HG03280 (cell line): ENCODE measurements around the gene MS4A6E.
"Not testable (repeated sequence)": the region's sequence is repeated elsewhere in the genome, so short reads cannot be mapped to it uniquely, and the experiment has no call there.

ENCODE experiments used
- ATAC-seq: cut with Tn5 transposase; IDR thresholded peaks from one replicate; pipeline ENCODE4 v1.9.1; 2021; ENCODE audit warnings: mild to moderate bottlenecking, moderate library complexity; ENCODE audit not compliant: unreplicated experiment

Gene MS4A6E, protein sequence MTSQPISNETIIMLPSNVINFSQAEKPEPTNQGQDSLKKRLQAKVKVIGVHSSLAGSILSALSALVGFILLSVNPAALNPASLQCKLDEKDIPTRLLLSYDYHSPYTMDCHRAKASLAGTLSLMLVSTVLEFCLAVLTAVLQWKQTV

DNA sequence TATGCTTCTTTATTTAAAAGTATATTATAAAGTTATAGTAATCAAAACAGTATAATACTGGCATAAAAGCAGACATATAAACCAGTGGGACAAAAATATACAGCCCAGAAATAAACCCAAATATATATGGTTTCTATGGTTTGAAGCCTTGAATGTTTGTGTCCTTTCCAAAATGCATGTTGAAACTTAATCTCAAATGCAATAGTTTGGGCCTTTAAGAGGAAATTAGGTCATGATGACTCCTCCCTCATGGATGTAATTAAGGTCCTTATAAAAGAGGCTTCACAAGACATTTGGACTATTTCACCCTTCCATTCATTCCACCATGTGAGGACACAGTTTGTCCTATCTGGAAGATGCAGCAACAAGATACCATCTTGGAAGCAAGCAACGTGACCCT is at the start of gene MS4A6E:
TSS of gene MS4A6E (plus strand) at position 301 of the 400 bp plus-strand sequence. CDS start 7,641 bp downstream, outside the sequence.
- ATAC-seq, result no peak

DNA sequence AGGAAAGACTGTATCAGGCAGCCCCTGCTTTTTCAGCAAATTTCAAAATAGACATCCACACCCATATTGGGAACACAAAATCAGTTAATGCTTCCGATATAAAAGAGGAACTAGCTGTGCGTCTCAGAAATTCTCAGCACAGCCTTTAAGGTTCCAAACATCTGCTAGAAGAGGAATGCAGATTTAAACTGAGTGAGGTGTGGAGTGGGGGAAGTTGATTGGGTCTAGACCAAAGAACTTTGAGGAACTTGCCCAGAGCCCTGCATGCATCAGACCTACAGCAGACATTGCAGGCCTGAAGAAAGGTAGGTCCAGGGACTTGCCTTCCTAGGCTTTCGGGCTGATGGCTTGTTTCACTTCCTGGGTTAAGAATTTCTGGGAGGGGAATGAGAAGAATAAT is 46.6 kb upstream of the MS4A6E start, which contains the start of gene MS4A4A:
TSS of gene MS4A4A (plus strand) at position 255 of the 400 bp plus-strand sequence. CDS start at position 265, 10 bp downstream.
- ATAC-seq, result no peak

DNA sequence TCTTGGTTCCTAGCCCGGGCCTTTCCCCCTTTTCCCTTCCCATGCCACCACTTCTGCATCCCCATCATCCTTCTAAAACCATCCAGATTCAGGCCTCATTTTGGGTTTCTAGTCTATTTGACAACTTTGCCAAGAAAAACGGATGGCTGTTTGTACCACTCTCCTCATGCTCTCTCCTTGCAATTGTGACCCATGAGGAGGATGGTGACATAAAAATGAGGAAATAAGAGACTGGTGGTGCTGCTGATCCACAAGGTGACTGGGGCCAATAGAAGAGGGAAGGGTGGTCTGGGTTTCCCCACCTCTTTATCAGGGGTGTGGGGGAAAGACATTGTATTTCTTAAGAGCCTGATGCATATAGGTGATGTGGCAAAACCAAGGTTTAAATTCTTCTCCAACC is 45.6 kb upstream of the MS4A6E start:
- ATAC-seq, result no peak

DNA sequence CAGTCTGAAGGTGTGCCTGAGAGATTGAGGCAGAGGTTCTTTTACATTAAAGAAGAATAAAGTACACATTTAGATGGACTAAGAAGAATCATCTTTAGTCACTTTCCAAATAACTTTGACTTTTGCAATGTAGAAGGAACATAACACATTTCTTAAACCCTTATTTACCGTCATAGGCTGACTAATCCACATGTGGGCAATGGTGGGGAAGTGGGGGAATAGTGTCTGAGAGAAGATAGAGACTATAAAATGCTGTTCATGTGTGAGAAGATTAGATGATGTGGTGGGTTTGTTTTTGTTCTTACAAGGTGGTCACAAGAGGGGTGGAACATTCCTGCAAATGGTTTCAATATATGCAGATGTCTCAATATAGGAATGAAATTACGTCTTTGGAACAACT is 44.8 kb upstream of the MS4A6E start:
- no peak for ATAC-seq

DNA sequence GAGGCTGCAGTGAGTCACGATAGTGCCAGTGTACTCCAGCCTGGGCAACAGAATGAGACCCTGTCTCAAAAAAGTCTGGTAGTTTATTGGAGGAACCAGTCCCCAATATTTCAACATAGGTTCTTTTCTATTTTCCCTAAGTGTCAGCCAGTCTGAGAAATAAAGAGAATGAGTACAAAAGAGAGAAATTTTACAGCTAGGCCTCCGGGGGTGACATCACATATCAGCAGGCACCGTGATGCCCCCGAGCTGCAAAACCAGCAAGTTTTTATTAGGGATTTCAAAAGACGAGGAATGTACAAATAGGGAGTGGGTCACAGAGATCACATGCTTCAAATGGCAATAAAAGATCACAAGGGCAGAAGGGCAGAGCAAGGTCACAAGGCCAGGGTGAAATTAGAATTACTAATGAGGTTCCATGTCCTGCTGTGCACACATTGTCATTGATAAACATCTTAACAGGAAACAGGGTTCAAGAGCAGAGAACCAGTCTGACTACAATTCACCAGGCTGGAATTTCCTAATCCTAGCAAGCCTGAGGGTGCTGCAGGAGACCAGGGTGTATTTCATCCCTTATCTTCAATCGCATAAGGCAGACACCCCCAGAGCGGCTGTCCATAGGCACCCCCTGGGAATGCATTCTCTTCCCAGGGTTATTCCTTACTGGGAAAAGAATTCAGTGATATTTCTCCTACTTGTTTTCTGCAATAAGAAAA is 41.5 kb upstream of the MS4A6E start:
- not testable (repeated sequence) for ATAC-seq

DNA sequence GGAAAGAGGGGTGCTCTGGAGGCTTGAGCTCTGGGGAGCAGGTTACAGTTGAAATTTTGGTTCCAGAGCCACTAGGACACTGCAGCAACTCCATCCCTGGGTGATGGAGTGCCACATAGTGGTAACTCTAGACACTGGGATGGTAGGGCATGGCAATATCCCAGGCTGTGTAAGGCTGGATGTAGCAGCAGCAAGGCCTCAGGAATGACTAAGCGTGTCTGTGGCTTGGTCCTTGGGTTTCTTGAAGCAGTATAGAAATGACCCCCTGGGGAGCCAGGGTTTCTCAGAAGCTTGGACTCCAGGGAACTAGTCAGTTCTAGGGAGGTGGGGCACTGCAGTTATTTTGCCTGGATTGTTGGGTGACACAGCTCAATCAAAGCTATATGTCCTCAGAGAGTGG is 38.5 kb upstream of the MS4A6E start:
- ATAC-seq, result no peak

DNA sequence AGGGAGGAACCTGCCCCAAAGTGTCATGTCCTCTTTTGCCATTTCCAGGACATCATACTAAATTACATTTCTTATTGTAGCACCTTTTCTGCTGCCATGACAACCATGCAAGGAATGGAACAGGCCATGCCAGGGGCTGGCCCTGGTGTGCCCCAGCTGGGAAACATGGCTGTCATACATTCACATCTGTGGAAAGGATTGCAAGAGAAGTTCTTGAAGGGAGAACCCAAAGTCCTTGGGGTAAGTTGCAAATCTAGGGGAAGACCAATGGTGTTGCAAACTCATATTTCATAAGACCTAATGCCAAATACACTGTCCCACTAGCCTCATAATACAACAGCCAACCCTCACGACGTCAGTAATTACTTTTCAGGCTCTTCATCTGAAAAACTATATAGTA is 34.9 kb upstream of the MS4A6E start:
- no peak for ATAC-seq

DNA sequence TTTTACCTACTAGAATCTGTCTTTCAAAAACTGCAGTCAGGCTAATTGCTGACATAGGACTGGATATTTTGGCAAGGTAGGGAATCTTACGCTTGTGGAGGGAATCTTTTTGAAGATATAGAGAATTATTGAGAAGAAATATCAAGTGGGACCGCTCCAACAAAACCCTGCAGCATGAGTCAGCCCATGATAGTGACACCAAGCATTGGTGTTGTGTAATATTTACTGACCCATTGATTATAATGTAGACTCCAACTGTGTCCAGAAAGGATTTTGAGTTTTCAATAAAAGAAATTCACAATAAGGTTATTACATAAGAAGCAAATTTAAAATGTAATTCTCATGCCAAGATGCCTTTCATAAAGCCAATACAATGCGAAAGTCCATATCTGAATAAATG is 25.9 kb upstream of the MS4A6E start:
- ATAC-seq, result no peak

DNA sequence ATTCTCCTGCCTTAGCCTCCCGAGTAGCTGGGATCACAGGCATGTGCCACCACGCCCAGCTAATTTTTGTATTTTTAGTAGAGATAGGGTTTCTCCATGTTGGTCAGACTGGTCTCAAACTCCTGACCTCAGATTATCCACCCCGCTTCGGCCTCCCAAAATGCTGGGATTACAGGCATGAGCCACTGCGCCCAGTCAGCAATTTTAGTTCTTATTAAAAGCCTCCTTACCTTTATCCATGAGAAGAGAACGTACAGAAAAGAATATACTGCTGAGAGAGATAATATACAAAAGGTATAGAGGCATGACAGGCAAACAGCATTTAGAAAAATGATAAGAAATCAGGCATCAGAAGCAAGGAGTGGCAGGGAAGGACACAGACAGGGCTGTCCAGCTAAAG is 25.2 kb upstream of the MS4A6E start:
- ATAC-seq, result not testable (repeated sequence)

DNA sequence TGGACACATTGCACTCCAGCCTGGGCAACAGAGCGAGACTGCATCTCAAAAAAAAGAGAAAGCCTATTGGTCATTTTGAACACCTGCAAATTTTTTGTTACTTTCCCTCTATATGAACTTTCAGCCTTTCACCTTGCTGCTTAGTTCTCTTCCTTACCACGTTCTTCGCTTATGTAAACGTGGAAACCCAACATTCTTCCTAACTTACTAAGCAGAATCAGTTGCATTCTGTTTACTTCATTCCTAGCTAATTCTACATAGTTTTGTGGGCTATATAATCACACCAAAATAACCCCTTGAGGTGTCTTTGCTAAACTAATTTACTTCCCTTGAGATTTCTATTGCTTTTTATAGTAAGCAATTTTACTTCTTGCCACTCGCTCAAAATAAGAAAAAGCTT is 23.4 kb upstream of the MS4A6E start:
- ATAC-seq, result no peak

DNA sequence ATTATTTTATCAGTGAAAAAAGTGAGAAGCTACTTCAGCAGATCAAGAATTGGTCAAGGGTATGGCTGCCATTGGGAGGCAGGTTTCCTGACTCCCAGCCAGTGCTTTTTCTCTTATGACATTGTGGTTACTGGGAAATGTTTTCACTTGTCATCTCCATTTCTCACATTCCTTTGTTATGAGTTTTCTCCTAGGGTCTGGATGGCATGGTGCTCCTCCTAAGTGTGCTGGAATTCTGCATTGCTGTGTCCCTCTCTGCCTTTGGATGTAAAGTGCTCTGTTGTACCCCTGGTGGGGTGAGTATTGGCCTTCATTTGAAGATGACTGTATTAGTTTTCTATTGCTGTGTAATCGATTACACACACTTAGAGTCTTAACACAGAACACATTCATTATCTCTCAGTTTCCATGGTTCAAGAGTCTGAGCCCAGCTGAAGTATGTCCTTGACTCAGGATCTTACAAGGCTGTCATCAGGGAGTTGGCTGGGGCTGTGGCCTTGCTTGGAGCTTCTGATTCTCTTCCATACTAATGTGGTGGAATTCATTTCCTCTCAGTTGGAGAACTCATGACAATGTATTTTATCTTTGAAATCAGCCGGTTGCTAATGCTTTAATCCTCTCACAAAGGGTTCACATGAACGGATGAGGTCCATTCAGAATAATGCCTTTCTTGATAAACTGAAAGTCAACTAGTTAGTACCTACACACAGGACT is 21.0 kb upstream of the MS4A6E start:
- ATAC-seq, result no peak

DNA sequence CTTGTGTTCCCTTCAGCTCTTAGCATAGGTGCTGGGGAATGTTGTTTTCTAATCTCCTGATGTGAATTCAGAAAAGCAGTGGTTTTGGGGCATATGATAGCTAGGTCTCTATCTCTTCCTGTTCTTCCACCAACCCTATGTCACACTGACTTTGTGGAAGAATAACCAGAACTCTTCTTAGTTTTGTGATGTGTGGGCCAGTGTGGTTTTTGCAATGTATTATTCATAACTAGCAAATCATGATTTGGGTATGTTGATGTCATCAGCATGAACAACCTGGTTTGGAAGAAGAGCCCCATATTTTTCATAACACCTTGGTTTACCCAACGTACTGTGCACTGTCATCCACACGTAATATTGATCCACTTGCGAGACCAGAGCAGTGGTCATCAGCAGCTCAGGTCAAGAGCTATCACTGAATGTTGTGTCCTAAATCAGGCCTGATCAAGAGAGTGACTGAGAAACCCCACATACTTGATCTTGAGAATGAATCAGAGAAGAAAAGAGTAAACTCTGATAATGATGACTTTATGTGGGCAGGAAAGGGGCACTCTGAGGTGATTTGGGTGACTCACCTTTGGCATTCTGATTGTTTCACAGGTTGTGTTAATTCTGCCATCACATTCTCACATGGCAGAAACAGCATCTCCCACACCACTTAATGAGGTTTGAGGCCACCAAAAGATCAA is 19.4 kb upstream of the MS4A6E start:
- ATAC-seq, result no peak

DNA sequence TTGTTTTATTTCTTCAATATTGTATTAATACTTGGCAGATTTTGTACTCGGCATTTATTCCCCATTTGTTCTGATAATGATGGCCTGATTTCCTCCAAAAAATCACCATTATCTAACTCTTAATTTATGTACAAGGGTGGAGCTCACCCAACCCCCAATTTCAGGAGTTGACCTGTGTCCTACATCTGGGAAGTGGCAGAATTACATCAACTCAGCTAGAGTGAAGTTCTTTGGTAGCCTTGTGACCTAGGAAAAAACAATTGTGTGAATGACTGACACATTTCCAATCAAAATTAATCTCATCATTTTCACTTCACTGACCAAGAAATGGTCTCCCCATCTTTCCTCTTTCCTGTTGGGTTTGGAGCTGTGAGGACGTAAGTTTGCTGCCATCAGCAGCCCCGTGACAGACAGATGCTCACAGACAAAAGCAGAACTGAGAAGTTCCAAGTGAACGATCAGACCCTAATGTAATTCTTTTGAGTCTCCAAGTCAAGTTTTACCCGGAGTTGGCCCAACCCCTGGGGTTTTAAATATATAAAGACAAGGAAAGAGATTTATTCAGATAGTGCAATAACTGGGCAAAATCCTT is 16.6 kb upstream of the MS4A6E start:
- no peak for ATAC-seq

DNA sequence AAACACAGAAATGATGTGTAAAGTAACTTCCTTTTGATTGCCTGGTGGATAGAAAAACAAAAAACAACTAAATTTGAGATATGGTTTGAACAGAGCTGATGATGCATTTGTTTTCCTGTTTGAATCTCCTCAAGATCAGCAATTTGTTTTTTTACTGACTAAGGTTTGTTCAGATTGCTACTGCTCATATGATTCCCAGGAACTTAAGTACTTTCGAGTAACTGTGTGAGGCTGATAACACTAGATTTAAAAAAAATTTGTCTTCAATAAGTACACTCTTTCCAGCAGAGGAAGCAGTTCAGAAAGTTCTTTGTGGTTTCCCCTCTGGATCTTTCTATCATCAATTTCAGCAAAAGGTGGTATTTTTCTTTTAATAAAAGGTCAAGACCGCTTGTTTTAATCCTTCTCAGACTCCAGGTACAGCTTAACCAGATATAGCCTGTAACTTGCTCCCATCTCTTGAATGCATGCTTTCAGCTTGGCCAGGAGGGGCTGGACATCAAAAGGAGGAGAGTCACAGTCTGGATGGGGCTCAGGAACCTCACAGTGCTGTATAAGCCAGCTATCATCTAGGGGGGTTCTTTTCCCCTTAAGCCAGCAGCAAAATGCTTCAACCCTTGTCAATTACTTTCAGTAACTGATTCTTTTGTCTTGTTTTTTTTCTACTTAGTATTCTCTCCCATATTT is 12.3 kb upstream of the MS4A6E start:
- ATAC-seq, result no peak

DNA sequence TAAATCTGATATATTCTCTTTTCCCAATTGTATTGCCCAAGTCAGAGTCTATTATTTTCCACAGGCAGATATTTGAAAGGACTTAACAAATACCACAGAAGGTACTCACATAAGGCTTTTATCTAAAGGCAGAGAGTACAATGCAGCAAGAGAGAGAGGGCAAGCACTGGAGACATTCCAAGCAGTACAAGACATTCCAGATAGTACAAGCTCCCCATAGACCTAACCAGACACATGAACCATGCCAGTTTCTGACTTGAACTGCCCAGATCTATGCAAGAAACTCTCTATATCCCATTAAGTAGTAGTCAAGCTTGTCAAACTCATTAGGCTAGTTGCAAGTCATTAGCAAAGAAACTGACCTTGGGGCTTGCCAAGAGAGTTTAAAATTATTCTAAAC is 11.2 kb upstream of the MS4A6E start:
- no peak for ATAC-seq

DNA sequence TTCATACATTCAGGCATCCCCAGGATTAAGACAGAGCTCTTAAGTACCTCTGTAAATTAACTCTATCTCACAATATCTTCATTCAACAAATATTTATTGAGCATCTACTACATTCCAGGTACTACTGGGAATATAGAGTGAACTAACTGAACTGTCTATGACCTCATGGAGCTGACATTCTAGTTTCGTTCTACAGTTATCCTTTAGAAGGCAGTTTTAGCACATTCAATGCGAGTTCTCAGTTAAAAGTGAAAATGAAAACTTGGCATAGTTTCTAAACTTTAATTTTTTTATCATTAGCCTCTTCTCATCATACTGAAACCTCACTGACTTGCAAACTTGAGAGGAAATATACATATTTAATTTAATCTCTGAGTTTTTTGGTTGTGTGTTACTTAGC is 10.7 kb upstream of the MS4A6E start:
- no peak for ATAC-seq

DNA sequence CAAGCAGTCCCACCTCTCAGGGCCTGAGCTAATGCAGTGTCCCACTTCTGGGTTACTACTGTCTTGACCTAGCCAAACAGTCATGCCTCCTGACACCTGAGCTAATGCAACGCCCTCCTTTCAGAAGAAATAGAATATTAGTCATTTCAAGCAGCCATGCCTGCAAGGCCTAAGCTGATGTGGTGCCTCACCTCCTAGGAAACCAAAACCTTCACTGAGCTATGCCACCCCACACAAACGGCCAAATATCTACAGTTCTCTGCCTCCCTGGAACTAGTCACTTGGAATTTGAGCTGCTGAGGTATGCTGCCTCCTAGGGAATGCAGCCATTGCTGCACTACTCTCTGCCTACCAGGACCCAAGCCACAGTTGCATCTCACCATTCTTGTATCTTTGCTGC is 8.3 kb upstream of the MS4A6E start:
- no peak for ATAC-seq

DNA sequence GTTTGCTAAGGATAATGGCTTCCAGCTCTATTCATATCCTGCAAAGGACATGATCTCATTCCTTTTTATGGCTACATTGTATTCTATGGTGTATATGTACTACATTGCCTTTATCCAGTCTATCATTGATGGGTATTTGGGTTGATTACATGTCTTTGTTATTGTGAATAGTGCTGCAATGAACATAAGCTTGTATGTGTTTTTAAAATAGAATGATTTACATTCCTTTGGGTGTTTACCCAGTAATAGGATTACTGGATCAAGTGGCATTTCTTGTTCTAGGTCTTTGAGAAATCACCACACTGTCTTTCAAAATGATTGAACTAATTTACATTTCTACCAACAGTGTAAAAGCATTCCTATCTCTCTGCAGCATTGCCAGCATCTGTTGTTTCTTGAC is 6.0 kb upstream of the MS4A6E start:
- no peak for ATAC-seq

DNA sequence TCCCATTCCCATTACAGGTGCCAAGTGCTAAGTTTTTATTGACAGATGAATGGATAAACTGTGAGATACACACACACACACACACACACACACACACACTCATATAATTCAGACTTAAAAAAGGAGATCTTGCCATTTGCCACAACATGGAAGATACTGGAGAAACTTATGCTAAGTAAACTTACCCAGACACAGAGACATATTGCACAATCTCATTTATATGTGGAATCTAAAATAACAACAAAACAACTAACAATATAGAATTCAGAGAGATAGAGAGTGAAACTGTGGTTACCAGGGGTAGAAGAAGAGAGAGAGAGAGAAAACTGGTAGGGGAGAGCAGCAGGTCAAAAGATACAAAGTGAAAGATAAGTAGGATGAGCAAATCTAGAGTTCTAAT is 1.4 kb downstream of the MS4A6E start:
- no peak for ATAC-seq

DNA sequence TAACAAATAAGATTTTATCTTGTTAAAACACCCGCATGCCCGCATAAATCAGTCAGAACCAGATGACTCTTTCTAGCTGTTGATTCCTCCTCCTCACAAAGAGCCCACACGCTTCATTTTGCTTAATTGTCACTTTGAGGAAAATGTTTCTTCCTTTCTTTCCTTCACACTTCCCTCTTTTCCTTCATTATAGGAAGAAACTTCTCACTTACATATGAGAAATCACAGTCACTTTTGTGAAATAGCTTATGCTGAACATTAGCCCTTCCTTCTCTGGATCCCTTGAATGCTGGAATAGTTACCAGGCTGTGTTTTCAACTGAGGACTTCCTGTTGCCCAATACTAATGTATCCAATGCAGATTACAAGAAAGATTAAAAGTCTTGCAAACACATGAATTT is 5.8 kb downstream of the MS4A6E start:
- no peak for ATAC-seq
